GM23338 (cell line): ENCODE measurements around the gene SETBP1. TPM values are rescaled to one million over a fixed set of nuclear protein-coding genes. Genes with fewer than 3 reads are reported as not detected.

Experiments
- CREB1 ChIP-seq: fragments of 250-450 bp; sonication (Bioruptor Pico); IDR thresholded peaks from 2 replicates; pipeline ENCODE4 v1.5.0; 2020; ENCODE audit warnings: low read depth, mild to moderate bottlenecking, moderate library complexity
- EZH2phosphoT487 ChIP-seq: fragments of 200-600 bp; sonication (generic); IDR thresholded peaks from one replicate; pipeline ENCODE4 v1.8.1; 2018; ENCODE audit warnings: antibody characterized with exemption; ENCODE audit not compliant: unreplicated experiment
- microRNA-seq: library from miRNA; unstranded; fragments of <30 nt; microRNA quantifications from one replicate; pipeline ENCODE4, GENCODE V29; 2017
- polyA plus RNA-seq: library from polyadenylated mRNA; unstranded; fragments of >200 nt; fragmentation: Nextera tagmentation; extraction: Ambion mirVana; gene quantifications from 2 replicates; pipeline ENCODE4 v1.2.1, GENCODE V29; 2016
- small RNA-seq: library from RNA; depleted of rRNA; stranded (forward); fragments of <200 nt; gene quantifications from one replicate; pipeline ENCODE3, GENCODE V24; 2014; ENCODE audit warnings: low replicate concordance
- total RNA-seq: library from RNA; depleted of rRNA; stranded (reverse); fragments of >200 nt; shearing (Covaris generic); gene quantifications from 2 replicates; pipeline ENCODE4 v1.2.3, GENCODE V29; 2014
- TF ChIP-seq, protein P1 (sequence below): IDR thresholded peaks from one replicate; pipeline ENCODE4 v1.6.1; 2018; ENCODE audit warnings: antibody characterized with exemption; ENCODE audit not compliant: unreplicated experiment
- TF ChIP-seq, protein P2 (sequence below), 2 experiments: fragments of 200-600 bp in 1 of 2; sonication (generic) in 1 of 2; conservative IDR thresholded peaks; 2 replicates each; pipeline versions ENCODE4 v1.5.1 to v1.6.1; 2016 to 2017; ENCODE audit warnings: antibody characterized with exemption in 2 of 2, low read depth in 2 of 2, mild to moderate bottlenecking in 2 of 2, moderate library complexity in 1 of 2

The SETBP1 gene
- total and polyA plus RNA-seq, 2 experiments from 2014 or later: 1.6 to 5.5 TPM

DNA sequence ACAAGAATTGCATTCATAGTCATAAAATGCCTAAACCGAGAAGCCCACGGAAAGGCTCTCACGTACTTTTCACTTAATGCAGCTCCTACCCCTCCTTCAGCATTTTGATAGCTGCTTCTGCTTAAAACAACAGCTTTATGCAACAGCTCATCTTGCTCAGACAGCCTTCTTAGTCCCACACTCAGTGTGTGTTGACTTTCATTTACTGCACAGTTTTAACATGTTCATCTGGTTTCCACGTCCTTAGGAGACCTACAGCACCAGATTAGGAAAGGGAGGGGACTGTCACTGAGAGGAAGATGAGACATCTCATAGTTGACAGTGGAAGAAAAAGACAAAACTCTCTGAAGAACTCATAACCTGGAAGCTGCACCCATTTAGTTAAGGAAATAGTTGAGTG is 435.4 kb downstream of the SETBP1 start (continued):
- TF ChIP-seq, protein P1, sequence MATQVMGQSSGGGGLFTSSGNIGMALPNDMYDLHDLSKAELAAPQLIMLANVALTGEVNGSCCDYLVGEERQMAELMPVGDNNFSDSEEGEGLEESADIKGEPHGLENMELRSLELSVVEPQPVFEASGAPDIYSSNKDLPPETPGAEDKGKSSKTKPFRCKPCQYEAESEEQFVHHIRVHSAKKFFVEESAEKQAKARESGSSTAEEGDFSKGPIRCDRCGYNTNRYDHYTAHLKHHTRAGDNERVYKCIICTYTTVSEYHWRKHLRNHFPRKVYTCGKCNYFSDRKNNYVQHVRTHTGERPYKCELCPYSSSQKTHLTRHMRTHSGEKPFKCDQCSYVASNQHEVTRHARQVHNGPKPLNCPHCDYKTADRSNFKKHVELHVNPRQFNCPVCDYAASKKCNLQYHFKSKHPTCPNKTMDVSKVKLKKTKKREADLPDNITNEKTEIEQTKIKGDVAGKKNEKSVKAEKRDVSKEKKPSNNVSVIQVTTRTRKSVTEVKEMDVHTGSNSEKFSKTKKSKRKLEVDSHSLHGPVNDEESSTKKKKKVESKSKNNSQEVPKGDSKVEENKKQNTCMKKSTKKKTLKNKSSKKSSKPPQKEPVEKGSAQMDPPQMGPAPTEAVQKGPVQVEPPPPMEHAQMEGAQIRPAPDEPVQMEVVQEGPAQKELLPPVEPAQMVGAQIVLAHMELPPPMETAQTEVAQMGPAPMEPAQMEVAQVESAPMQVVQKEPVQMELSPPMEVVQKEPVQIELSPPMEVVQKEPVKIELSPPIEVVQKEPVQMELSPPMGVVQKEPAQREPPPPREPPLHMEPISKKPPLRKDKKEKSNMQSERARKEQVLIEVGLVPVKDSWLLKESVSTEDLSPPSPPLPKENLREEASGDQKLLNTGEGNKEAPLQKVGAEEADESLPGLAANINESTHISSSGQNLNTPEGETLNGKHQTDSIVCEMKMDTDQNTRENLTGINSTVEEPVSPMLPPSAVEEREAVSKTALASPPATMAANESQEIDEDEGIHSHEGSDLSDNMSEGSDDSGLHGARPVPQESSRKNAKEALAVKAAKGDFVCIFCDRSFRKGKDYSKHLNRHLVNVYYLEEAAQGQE: no peak
- TF ChIP-seq, protein P2, sequence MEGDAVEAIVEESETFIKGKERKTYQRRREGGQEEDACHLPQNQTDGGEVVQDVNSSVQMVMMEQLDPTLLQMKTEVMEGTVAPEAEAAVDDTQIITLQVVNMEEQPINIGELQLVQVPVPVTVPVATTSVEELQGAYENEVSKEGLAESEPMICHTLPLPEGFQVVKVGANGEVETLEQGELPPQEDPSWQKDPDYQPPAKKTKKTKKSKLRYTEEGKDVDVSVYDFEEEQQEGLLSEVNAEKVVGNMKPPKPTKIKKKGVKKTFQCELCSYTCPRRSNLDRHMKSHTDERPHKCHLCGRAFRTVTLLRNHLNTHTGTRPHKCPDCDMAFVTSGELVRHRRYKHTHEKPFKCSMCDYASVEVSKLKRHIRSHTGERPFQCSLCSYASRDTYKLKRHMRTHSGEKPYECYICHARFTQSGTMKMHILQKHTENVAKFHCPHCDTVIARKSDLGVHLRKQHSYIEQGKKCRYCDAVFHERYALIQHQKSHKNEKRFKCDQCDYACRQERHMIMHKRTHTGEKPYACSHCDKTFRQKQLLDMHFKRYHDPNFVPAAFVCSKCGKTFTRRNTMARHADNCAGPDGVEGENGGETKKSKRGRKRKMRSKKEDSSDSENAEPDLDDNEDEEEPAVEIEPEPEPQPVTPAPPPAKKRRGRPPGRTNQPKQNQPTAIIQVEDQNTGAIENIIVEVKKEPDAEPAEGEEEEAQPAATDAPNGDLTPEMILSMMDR (conservative IDR thresholded peaks at IDR 0.05; ENCODE audit: low read depth in 2 of 2): no peak
- no peak for TF ChIP-seq EZH2phosphoT487
- no peak for TF ChIP-seq CREB1 (CRISPR knock-in tag)

Small RNA genes within 50 kb of the gene (microRNA-seq; reads per million reads assigned to microRNA genes)
- gene MIR4319: not detected

Small RNA genes within 50 kb of the gene (small RNA-seq; reads per million reads assigned to genes)
- gene MIR4319: not detected
